DMS153 (cell line): Measurements from ENCODE around the gene MRPS12.
"Not testable (repeated sequence)": the region's sequence is repeated elsewhere in the genome, so short reads cannot be mapped to it uniquely, and the experiment has no call there.

Experiments used
- DNase-seq: peaks from one replicate; lab custom pipeline; 2025; lab: John Stamatoyannopoulos, UW

The MRPS12 gene

GRCh38 chr19:38930776-38931520, at the start of gene MRPS12:
TSS of gene MRPS12 (plus strand) at chr19:38930944. CDS start at chr19:38931295, 351 bp downstream.
- DNase-seq, result peak; percentile 98

GRCh38 chr19:38883286-38883685, 47.5 kb upstream of the MRPS12 start:
- no peak for DNase-seq

DNA sequence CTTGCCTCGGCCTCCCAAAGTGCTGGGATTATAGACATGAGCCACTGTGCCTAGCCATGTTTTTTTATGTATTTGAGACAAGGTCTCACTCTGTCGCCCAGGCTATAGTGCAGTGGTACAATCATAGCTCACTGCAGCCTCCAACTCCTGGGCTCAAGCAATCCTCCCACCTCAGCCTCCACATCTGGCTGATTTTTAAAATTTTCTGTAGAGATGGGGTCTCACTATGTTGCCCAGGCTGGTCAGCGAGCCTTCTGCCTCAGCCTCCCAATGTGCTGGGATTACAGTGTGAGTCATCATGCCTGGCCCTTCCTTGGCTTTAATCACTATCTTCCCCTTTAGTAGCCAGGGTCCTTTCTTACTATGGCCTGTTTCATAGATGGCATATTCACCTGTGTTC, 46.1 kb upstream of the MRPS12 start:
- not testable (repeated sequence) for DNase-seq

GRCh38 chr19:38888876-38889275, 41.9 kb upstream of the MRPS12 start:
- DNase-seq, result no peak

GRCh38 chr19:38889803-38890202, 40.9 kb upstream of the MRPS12 start:
- DNase-seq, result no peak

DNA sequence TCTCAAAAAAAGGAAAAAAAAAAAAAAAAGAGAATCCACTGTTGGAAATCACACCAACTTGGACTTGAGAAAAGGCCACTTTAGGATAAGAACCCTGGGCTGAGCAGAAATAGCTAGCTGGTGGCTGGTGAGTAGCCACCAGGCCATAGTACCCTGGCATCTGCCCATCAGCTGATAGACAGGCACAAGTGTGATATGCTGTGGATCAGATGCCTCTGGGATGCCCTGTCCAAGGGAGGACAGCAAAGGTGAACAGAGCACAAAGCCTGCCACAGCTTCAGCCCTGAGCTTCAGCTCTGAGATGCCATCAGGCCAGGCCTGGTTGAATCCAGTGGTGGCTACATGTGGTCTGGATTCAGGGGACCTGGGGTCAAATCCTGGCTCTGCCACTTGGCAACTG, 40.1 kb upstream of the MRPS12 start:
- DNase-seq, result no peak

- no peak for DNase-seq
Measured at GRCh38 chr19:38891771-38892170, 39.0 kb upstream of the MRPS12 start.

GRCh38 chr19:38892841-38893240, 37.9 kb upstream of the MRPS12 start:
- no peak for DNase-seq

- no peak for DNase-seq
Measured at GRCh38 chr19:38893341-38893771, 37.4 kb upstream of the MRPS12 start.

GRCh38 chr19:38894968-38895367, 35.8 kb upstream of the MRPS12 start:
- DNase-seq, result no peak

- DNase-seq, result no peak
Measured at GRCh38 chr19:38898788-38899446, 31.8 kb upstream of the MRPS12 start.

GRCh38 chr19:38899447-38900201, 31.1 kb upstream of the MRPS12 start, which contains the start of the genes NFKBIB and SIRT2:
TSS of gene NFKBIB (plus strand) at chr19:38899969. CDS start at chr19:38900033, 64 bp downstream.
TSS of gene SIRT2 (minus strand) at chr19:38899618. CDS start at chr19:38899521, 97 bp downstream.
- DNase-seq, result peak; percentile 100

DNA sequence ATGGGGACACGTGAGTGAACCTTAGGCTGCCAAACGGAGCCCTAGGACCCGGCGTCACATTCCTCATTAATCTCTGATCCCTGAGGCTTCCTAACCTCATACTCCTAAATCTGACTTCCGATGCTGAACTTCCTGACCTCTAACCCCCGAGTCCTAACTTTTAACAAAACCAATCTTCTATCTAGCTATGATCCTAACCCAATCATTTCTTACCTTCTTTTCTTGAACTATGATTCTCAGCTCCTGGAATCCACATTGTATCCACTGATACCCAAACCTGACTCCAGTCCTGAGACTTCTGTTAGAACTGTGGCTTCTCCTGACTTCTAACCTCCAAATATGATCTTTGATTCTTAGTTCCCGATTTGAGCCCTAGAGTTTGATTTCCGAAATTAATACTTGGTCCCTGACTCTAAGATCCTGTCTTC, 30.5 kb upstream of the MRPS12 start:
- no peak for DNase-seq

DNA sequence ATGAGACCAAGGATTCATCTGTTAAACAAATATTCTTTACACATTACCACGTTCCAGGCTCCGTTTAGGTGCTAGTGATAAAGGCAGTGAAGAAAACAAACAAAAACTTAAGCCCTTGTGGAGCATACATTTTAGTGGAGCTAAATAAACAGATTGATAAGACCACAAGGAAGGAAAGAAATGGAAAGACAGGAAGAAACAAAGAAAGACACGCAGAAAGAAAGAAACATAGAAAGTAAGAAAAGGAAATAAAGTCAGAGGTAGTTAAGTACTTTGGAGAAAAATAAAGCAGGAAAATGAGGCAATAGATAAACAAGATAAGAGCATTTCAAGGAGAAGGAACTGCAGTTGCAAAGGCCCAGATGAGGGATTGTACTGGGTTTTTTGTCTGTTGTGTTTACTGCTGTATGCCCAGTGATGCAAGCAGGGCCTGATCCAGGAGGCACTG, 30.0 kb upstream of the MRPS12 start:
- DNase-seq, result no peak

DNA sequence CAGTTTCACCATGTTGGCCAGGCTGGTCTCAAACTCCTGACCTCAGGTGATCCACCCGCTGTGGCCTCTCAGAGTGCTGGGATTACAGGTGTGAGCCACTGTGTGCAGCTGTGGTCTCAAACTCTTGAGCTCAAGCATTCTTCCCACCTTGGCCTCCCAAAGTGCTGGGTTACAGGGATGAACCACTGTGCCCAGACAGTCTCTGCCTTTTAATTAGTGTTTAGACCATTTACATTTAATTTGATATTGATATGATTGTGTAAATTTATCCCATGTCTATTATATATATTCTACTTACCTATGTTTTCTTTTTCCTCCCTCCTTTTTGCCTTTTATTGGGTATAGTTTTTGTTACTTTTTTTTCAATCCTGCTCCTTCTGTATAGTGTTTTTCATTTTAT, 29.1 kb upstream of the MRPS12 start:
- DNase-seq, result no peak

- no peak for DNase-seq
Measured at GRCh38 chr19:38904581-38905539, 25.9 kb upstream of the MRPS12 start.

- no peak for DNase-seq
Measured at GRCh38 chr19:38905620-38906019, 25.1 kb upstream of the MRPS12 start.

- DNase-seq, result no peak
Measured at GRCh38 chr19:38907227-38907626, 23.5 kb upstream of the MRPS12 start.

DNA sequence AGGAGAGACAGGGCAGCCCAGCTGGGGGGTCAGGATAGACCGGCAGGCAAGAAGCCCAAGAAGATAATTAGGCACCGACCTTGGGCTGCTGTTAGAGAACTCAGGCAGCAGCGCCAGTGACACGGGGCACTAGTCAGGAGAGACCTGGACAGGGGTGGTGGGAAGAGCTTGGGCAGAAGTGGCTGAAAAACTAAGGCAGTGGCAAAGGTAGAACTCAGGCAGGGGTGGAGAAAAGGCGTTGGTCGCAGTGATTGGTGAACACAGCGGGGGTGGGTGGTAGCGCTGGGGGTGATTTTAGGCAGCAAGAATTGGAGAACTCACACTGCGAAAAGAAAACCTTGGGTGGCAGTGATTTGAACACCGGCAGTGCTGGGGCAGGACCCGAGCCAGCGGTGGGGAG, 23.1 kb upstream of the MRPS12 start:
- no peak for DNase-seq

- DNase-seq, result no peak
Measured at GRCh38 chr19:38908911-38909310, 21.8 kb upstream of the MRPS12 start.

DNA sequence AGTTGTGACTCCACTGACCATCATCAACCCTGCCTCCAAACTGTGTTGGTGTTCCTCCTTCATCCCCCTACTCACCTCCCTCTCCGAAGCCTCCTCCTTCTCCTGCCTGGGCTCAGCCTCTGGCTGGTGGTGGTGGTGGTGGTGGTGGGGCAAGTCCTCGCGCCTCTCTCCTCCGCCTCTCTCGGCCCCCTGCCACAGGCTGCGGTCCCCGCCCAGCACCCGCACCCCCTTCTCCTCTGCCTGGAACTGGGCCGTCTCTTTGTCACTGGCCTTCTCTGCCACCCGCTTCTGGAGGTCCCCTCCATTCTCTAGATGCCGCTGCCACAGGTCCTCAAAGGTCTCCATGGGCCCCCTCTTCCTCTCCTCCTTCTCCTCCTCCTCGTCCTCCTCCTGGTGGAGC, 20.3 kb upstream of the MRPS12 start:
- no peak for DNase-seq
